GM19193 (cell line): ENCODE results near the gene EVX2.

Source experiments
- POLR2A ChIP-seq: IDR thresholded peaks from 4 replicates; pipeline ENCODE4 v1.6.1; 2011; ENCODE audit not compliant: insufficient read depth, insufficient read length; ENCODE audit errors: extremely low read depth

EVX2 gene

DNA sequence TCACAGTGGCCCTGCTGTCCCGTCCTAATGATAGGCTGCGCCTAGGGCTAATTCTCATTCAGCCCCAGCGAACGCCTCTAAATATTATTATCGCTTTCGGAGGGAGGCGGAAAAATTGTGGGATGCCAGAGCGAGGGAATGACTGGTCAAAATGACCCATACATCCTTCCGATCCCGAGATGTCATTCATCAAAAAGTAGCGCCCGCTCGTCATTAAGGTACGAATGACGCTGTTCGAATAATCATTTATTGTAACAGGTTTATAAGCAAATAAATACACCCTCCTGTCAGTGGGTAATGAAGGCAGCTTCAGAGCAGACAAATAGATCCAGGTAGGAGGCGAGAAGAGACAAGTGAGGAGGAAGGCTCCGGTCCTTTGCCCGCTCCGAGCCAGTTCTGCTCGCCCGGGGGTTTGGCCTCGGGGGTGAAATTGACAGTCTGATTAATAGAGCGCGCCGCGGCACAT is at the start of gene EVX2:
TSS of gene EVX2 (minus strand) at position 167 of the 466 bp plus-strand sequence. CDS start 186 bp downstream, outside the sequence.
- TF ChIP-seq POLR2A, result no peak

DNA sequence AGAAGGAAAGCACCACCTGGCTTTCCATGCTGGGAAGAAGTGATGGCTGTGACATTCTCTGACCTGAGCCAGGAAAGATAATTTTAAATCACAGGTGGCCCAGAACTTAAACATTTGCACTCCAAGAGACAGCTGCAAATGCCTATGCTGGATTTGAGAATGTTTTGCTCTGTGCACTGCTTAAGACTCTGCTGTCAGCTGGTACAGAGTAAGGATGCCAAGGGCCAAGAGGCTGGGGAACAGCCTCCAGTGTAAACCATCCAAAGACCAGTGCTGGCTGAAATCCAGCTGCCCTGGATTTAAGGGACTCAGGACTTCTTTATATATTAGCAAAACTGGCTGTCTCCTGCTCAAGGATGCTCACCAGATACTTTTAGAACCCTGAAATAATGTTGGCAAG is 49.6 kb upstream of the EVX2 start:
- no peak for TF ChIP-seq POLR2A

DNA sequence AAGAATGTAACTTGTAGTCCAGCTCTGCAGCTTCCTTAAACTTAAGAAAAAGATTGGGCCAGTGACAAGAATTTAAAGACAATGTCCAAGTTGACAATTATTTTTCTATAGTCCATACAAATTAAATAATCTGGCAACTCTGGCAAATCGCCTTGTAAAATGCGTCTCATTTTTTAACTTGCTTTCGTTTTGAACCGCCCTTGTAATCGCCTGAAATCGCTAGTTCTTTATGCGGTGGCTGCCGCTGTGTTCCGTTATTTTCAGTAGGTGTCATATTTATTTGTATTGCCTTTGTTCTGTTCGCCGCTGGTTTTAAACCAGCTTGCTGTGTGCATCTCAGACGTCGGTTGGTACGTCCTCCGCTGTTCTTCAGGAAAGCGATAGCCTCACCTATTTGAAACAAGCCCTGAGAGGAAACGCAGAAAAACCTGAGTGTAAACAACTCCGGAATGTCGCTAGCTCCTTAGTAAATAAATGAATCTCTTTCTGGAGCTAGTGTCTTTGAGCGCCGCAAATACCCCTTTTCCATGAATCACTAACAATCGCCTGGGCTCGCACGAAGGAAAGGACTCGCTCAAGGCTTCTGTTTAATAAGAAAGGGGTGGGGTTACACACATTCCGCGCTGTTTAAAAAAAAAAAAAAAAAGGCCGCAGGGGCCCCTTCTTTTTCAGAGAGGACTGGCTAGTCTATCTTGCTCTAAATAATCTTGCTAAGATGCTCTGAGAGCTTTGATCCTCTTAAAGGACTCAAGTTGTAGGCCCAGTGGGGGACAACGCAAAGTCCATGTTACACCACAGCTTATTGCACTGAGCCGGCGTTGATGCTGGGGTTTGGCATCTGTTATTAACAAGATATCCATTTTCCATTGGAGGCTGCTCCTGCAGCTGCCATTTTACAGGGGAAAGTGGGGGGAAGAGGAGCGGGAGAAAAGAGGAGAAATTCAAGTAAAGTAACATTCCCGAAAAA is 48.7 kb upstream of the EVX2 start:
- TF ChIP-seq POLR2A, result no peak

DNA sequence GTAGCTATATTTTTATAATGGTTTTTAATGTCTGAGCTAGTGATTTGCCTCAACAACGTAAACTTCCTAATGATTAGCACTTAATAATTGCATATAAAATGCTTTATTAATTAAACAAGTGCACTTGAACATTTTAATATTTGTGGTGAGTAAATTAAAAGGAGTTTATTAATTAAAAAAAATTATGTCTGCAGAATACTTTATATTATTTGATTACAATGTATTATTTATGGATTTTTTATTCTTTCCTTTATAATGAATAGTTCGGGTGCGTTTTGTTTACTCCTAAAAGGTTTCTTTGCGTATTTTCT is 48.0 kb upstream of the EVX2 start:
- TF ChIP-seq POLR2A, result no peak

DNA sequence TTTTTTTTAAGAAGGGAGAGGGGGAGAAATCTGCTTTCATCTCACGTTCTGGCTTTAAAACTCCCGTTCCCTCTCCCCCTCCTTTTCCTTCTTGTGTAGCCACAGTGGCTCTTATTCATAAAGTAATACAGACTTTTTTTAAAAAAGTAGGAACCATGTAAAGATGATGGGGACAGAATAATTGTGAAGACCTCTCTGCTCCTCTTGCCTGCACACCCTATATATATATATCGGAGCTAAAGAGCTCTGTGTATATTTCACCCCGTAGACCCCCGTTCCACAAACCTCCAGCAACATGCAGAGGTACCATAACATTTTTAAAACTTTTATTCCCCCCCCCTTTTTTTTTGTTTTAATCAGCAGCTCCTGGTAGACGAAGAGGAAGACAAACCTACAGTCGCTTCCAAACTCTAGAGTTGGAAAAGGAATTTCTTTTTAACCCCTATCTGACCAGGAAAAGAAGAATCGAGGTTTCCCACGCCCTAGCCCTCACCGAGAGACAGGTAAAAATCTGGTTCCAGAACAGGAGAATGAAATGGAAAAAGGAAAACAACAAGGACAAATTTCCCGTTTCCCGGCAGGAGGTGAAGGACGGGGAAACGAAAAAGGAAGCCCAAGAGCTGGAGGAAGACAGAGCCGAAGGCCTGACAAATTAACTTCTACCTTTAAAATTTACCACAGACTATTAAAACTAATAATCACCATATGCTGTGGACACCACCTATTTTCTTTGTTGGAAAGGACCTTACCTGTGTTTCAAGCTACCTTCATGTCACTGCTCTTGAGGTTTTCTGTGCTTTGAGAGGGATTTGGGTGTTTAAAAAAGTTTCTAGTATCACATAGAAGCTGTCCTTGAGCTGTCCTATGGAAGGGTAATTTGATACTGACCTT is 47.4 kb upstream of the EVX2 start:
- TF ChIP-seq POLR2A, result no peak

DNA sequence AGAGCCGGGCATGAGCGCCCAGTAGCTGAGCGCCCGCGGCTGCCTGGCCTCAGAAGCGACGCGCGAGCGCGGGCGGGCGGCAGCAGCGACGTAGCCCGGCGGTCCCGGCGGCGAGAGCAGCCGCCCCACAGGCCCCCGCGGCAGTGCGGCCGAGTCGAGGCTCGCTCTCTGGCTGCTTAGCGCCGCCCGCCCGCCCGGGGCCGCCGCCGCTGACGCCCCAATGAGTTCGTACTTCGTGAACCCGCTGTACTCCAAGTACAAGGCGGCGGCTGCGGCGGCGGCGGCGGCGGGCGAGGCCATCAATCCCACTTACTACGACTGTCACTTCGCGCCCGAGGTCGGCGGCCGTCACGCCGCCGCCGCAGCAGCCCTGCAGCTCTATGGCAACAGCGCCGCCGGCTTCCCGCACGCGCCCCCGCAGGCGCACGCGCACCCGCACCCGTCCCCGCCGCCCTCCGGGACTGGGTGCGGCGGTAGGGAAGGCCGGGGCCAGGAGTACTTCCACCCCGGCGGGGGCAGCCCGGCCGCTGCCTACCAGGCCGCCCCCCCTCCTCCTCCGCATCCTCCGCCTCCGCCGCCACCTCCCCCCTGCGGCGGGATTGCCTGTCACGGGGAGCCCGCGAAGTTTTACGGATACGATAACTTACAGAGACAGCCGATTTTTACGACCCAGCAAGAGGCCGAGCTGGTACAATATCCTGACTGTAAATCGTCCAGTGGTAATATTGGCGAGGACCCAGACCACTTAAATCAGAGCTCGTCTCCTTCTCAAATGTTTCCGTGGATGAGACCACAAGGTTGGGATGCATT is 46.6 kb upstream of the EVX2 start:
- no peak for TF ChIP-seq POLR2A

DNA sequence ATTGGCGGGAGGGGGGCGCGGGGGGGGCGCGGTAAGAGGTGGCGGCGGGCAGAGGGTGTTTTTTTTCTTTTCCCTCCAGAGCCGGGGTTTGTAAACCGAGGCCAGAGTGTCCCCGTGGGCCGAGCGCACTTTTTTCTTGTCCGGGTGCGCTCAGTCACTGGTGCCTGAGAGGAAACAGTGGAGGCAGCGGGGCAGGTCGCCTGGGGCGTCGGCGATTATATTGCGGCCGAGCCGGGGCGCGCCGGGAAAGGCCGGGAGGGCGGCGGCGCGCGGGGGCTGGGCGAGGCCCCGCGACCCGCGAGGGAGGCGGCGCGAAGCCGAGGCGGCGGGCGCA is 46.0 kb upstream of the EVX2 start:
- TF ChIP-seq POLR2A, result no peak

DNA sequence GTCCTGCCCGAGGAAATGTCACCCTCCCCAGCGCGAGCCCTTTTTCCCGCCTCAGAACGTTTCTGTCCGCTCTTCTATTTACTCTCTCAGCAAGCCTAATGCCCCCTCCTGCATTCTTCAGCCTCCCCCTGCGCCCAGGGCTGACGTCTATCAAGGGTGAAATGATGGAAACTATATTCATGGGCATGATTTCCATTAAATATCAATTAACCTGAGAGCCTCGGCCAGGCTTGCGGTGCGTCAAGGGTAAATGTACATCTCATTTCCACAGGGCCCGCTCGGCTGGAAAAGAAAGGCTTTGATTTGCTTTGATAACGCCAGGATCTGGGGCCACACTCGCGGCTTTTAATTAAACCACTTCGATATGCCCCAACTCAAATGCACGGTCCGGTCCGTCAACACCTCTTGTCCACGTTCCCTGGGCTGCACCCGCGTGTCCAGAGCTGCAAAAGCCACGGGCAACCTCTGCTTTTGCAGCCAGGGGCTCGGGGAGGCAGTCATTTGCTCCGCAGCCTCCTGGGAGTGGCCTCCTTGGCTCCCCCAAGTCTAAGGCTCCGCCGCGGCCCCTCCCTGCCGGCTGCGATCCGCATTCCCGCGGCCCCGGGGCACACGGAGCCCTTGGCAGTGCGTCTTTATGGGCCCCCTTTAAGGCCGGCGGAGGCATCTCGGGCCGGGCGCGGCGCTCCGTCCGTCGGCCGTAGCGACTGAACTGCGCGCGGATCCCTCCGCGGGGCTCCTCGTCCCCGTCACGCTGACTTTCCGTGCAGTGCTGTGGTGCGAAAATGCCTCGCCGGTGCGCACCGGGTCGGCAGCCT is 45.4 kb upstream of the EVX2 start, which contains the start of gene HOXD8:
TSS of gene HOXD8 (plus strand) at position 724 of the 815 bp plus-strand sequence. CDS start 662 bp downstream, outside the sequence.
- TF ChIP-seq POLR2A, result no peak

DNA sequence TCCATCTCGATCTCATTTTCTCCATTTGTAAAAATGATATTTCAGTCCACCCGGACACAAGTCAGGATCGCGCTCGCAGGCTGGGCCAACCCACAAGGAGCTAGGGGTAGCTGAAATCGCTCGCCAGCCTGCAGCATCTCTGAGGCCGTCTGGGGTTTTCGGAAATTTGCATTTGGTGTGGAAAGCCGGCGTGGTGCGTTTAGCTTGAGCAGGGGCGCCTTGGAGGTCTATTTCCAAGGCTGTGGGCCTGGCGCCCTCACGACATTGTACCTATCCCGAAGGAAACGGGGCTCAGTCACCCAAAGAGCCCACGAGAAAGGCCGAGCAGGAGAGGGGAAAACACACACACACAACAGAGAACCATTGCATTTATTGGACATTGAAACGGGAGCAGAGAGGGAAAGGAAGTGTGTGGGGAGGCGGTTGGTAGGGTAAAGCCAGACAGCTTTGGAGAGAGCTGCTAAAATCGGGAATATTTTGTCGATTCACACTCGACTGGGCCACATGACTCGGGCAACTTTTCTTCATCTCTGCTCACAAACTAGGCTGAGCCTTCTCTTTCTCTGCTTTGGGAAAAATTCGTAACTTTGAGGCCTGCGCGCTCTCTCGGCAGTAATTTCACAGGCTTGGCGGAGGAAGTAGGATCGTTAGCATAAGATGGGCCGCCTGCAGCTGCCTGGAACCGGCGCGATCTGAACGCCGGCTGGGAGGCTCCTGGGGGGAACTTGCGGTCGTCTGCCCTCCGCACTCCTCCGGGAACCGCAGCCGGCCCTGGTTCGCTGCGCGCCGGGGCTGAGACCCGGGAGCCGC is 44.6 kb upstream of the EVX2 start:
- no peak for TF ChIP-seq POLR2A

DNA sequence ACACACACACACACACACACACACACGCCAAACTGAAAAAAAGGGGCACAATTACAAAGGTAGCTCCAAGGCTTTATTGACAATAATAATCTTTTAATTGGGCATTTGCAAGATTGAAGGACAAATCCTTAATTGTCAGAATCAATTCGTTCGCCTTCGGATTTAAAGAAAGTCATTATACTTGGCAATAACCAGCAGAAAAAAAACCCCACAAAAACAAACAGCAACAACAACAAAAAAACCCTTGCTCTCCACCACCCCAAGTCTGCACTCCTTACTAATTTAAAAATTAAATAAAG is 44.0 kb upstream of the EVX2 start:
- TF ChIP-seq POLR2A, result no peak

DNA sequence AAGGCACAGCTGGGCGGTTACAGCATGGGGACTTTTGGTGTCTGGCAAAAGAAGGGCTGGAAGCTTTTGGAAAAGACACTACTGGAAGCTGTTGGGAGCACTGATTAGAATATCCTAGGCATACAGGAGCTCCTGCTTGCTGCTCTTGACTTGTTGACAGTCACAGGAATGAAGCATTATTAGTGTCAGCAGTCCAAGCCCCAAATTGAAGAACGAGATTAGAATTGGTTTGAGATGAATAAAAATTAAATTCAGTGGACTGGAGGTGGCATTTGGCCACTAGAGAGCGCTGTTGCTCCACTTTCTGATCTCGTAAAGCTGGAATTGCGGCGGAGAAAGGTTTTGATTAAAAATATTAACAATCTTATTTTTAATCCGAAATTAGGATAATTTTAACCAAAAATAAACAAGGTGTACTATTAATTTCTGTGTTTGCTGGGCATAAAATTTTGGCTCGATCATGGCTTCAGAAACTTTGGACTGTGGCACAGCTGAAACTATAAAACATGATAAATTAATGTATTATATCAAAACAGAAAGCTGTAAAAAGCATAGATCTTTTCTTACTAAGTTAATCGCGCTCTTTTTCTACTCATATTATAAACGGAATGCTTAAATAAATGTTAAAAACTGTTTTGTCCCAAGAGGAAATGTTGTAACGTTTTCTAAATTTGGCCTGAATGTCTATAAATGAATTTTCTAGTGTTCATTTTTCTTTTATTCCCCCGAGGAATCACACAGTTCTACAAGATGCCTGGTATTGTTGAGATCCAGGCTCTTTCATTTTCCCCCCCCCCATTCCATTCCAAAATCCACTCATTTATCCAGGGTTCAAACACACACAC is 43.4 kb upstream of the EVX2 start:
- TF ChIP-seq POLR2A, result no peak

DNA sequence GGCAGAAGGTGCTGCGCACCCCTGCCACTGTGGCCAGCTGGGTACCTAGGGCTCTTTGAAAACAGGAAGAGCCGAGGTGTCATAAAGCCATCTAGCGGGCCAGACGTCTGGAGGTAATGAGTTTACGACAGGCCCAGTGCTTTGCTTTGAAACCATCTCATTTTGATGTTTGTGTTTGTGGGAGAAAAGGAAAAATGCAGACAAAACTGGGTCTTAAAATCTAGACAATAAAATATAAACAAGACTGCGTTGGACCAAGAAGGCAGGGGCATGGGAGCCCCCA is 42.0 kb upstream of the EVX2 start:
- no peak for TF ChIP-seq POLR2A
